CD4-positive, alpha-beta T cell treated with Interleukin-17A for 1 hour (primary cell): ENCODE measurements around the gene TRPV5.
A peak's percentile ranks its signal among the peaks of the same experiment; 100 is the strongest.

Experiments
- DNase-seq: peaks from one replicate; pipeline ENCODE4 v3.0.0-alpha.2; 2020

The TRPV5 gene

GRCh38 chr7:142884286-142884640, 49.3 kb downstream of the TRPV5 start:
- no peak for DNase-seq

- no peak for DNase-seq
Measured at GRCh38 chr7:142883571-142884285, 49.8 kb downstream of the TRPV5 start.

GRCh38 chr7:142883145-142883544, 50.4 kb downstream of the TRPV5 start:
- DNase-seq, result no peak

GRCh38 chr7:142882338-142882678, 51.2 kb downstream of the TRPV5 start:
- DNase-seq, result no peak

GRCh38 chr7:142881586-142882337, 51.8 kb downstream of the TRPV5 start:
- DNase-seq, result no peak

GRCh38 chr7:142880876-142881505, 52.6 kb downstream of the TRPV5 start:
- DNase-seq, result peak; percentile 60

GRCh38 chr7:142879060-142879459, 54.5 kb downstream of the TRPV5 start:
- no peak for DNase-seq

GRCh38 chr7:142878315-142878714, 55.2 kb downstream of the TRPV5 start:
- no peak for DNase-seq

GRCh38 chr7:142876991-142877910, 56.3 kb downstream of the TRPV5 start:
- no peak for DNase-seq

- no peak for DNase-seq
Measured at GRCh38 chr7:142876236-142876960, 57.1 kb downstream of the TRPV5 start.

- DNase-seq, result no peak
Measured at GRCh38 chr7:142875456-142875855, 58.1 kb downstream of the TRPV5 start.

GRCh38 chr7:142874837-142875236, 58.7 kb downstream of the TRPV5 start:
- DNase-seq, result no peak

GRCh38 chr7:142874409-142874808, 59.1 kb downstream of the TRPV5 start:
- no peak for DNase-seq

GRCh38 chr7:142873871-142874270, 59.7 kb downstream of the TRPV5 start:
- DNase-seq, result no peak

GRCh38 chr7:142873281-142873784, 60.2 kb downstream of the TRPV5 start:
- peak; percentile 10 for DNase-seq

GRCh38 chr7:142872106-142872675, 61.4 kb downstream of the TRPV5 start:
- no peak for DNase-seq

GRCh38 chr7:142871260-142872105, 62.1 kb downstream of the TRPV5 start:
- DNase-seq, result no peak

- no peak for DNase-seq
Measured at GRCh38 chr7:142870566-142871259, 62.8 kb downstream of the TRPV5 start.

GRCh38 chr7:142870147-142870559, 63.4 kb downstream of the TRPV5 start:
- DNase-seq, result no peak

- DNase-seq, result no peak
Measured at GRCh38 chr7:142869434-142869833, 64.1 kb downstream of the TRPV5 start.
